GM10266 (cell line): ENCODE results near the gene TNFRSF25.
A peak's percentile ranks its signal among the peaks of the same experiment; 100 is the strongest.
"Not testable (repeated sequence)": the region's sequence is repeated elsewhere in the genome, so short reads cannot be mapped to it uniquely, and the experiment has no call there.

Source experiments
- DNase-seq: peaks from one replicate; pipeline ENCODE4 v3.0.0; 2012; ENCODE audit errors: extremely low spot score
- CTCF ChIP-seq: IDR thresholded peaks from 2 replicates; pipeline ENCODE4 v1.5.1; 2012; ENCODE audit warnings: mild to moderate bottlenecking, low read depth; ENCODE audit not compliant: control insufficient read depth, insufficient read depth; ENCODE audit errors: missing control alignments

Gene TNFRSF25

DNA sequence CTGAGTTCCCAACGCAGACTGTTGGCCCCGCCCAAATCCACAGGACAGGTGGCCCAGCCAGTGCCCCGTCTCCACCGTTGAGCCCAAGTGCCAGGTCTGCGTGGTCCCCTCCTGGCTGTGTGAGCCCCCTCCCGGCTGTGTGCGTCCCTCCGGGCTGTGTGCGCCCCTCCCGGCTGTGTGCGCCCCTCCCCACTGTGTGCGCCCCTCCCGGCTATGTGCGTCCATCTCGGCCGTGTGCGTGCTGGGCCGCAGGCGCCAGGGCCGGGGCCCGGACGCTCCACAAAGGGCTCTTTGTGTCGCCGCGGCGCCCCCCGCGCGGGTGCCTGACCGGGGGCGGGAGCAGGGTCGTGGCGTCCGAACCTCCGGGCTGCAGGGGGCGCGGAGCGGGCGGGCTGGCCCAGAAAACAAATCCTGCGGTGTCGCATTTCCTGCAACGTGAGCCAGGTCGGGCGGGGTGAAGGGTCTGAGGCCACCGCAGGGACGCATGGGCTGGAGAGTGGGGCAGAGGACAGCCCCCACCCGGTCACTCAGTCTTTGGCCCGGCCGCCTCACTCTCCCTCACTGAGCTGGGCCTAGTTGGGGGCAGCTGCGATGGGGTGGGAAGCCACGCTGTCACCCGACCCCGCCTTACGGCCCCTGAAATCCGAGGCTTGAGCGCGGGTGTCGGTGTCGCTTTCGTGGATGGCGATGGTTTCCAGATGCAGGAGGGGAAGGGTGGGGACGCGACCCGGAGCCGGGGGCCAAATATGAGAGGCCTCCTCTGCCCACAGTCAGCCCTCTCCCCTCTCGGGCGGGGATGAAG, 18.8 kb downstream of the TNFRSF25 start:
- no peak for TF ChIP-seq CTCF
- no peak for DNase-seq

- DNase-seq: no peak
These were observed 19.3 kb downstream of the TNFRSF25 start for GRCh38 chr1:6446665-6447015.

GRCh38 chr1:6445929-6446328, 20.0 kb downstream of the TNFRSF25 start:
- DNase-seq: not testable (repeated sequence)

More at GRCh38 chr1:6446665-6447015, 19.3 kb downstream of the TNFRSF25 start:
- no peak for TF ChIP-seq CTCF

DNA sequence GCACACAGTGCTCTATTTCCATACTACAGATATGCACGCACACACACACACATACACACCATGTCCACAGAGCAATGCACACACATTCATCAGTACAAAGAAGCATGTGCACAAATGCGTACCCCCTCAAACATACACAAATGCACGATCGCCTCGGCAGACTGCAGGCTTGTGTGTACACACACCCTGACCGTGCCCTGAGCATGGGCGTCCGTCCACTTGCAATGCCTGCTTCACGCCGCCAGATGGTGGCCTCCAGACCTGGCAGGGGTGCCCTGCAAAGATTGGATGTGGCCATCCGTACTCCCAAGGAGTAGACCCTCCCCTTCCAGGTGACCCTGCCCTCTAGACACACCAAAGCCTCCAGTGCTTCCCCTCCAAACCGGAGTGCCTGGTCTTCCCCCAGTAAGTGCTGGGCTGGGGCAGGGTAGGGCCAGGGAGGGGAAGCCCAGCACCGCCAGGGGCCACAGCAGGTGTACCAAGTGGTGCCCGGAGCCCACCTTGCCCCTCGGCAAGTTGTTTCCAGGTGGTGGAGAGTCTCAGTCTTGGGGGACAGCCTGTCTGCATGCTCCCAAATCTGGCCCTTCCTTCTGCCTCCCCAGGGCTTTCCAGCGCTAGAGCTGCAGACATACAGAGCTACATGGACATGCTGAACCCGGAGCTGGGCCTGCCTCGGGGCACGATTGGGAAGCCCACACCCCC, 20.8 kb downstream of the TNFRSF25 start:
- no peak for DNase-seq
- TF ChIP-seq CTCF: peak; percentile 50

GRCh38 chr1:6444377-6444776, 21.6 kb downstream of the TNFRSF25 start:
- no peak for TF ChIP-seq CTCF
- no peak for DNase-seq

DNA sequence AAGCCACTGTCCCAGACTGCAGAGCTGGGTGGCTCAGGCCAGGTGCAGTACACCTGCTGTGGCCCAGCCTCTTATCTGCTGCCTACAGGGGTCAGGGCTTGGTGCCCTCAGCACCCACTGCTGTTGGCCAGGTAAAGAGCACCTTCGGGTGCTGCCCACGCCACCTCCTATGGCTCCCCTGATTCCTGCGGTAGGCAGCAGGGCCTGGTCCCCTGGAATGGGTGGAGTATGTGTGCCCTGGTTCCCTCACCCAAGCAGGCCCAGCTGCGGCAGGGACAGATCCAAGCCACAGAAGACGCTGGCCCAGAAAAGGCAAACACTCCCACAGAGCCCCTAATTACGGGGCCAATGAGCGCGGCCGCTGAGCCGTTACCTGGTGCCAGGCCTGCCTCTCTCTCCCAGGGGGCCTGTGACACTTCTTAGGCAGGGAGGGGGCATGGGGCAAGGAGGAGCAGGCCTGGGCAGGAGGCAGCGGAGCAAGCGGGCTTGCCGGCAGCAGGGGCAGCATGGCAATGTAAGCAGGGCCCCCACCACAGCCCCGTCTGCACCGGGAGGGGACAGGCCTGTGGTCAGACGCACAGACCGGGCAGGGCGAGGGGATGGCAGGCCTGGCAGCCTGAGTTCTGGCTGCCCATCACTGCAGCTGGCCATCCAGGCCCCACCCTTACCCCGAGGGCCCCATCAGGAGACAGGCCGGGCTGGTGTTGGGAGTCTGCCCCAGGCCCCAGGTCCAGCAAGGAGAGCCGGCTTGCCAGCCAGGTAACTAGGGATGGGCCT, 22.4 kb downstream of the TNFRSF25 start:
- TF ChIP-seq CTCF: no peak
- no peak for DNase-seq

DNA sequence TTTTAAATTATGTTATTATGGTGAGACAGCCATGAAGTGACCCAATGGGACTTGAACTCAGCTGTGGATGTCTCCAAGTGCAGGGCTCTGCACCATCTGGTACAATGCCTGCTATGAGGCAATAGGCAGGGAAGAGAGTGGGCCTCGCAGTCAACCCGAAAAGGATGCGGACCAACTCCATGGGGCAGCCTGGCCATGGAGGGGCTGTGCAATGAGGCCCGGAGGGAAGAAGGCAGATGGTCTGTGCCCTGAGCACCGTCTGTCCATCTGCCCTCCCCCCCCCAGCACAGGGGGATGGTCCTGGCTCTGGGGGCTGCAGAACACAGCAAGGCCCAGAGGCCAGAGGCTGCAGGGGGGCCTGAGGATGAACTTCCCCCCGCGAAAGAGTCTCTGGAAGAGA, 24.4 kb downstream of the TNFRSF25 start:
- DNase-seq: no peak
- TF ChIP-seq CTCF: no peak
